GM12878 (cell line): ENCODE data around the gene HPSE. TPM values are rescaled to one million over a fixed set of nuclear protein-coding genes. Genes with fewer than 3 reads are reported as not detected.

Experiments used
- ATAC-seq: fragments of 200-7000 bp; cut with Tn5 transposase; 3 replicates; pipeline ENCODE4 v1.9.1; 2020; ENCODE audit warnings: mild to moderate bottlenecking, moderate library complexity
- BruUV-seq: library from RNA; stranded (reverse); fragments of 400-500 nt; replicated peaks from 2 replicates; lab custom pipeline; 2021; lab: Mats Ljungman, UMichigan
- CTCF ChIA-PET: fragments of 300-600 bp; sonication (Branson Sonifier 250); formaldehyde crosslinking; extraction: SDS; loops from one replicate; lab custom pipeline; 2021; ENCODE audit warnings: inconsistent platforms; lab: Yijun Ruan, JAX
- POLR2A ChIA-PET: fragments of 350-600 bp; formaldehyde crosslinking; extraction: SDS; loops from one replicate; lab custom pipeline; 2021; ENCODE audit warnings: inconsistent platforms; lab: Charles Lee
- RAD21 ChIA-PET: fragments of 300-600 bp; sonication (Branson Sonifier 250); formaldehyde crosslinking; loops from one replicate; lab custom pipeline; 2023; ENCODE audit warnings: antibody characterized with exemption; ENCODE audit not compliant: unreplicated experiment; lab: Charles Lee
- SMC1A ChIA-PET: fragments of 300-600 bp; sonication (Branson Sonifier 250); formaldehyde crosslinking; loops from one replicate; lab custom pipeline; 2023; ENCODE audit not compliant: unreplicated experiment, uncharacterized antibody; lab: Charles Lee
- DNase-seq: peaks from one replicate; pipeline ENCODE4 v3.0.0-alpha.2; 2011; ENCODE audit warnings: low read depth, low spot score
- FAIRE-seq: peaks from 3 replicates; lab custom pipeline; 2011; peaks lifted over from hg19 to GRCh38; lab: Jason Lieb, UNC
- H2AFZ ChIP-seq: 2 replicates; pipeline ENCODE4 v1.6.0; 2011; ENCODE audit warnings: low read depth, low read length, control low read depth; ENCODE audit not compliant: control insufficient read depth
- H3K27ac ChIP-seq: 2 replicates; pipeline ENCODE4 v1.5.1; 2011; ENCODE audit warnings: control low read depth; ENCODE audit not compliant: control insufficient read depth, insufficient read depth
- H3K27me3 ChIP-seq, 2 experiments: replicated peaks in 1 of 2; 2 replicates each; pipeline versions ENCODE4 v1.6.0 to v1.6.1; 2011; ENCODE audit warnings: low read length in 1 of 2; ENCODE audit not compliant: control insufficient read depth in 2 of 2, insufficient read depth in 2 of 2
- H3K36me3 ChIP-seq, 2 experiments: 2 replicates each; pipeline ENCODE4 v1.5.1; 2011; ENCODE audit warnings: low read length in 1 of 2; ENCODE audit not compliant: control insufficient read depth in 2 of 2, insufficient read depth in 2 of 2
- H3K4me1 ChIP-seq: 2 replicates; pipeline ENCODE4 v1.6.1; 2011; ENCODE audit warnings: mild to moderate bottlenecking, low read length, moderate library complexity, mixed read lengths; ENCODE audit not compliant: control insufficient read depth, insufficient read depth
- H3K4me2 ChIP-seq: 2 replicates; pipeline ENCODE4 v1.6.0; 2011; ENCODE audit warnings: control low read depth; ENCODE audit not compliant: control insufficient read depth, insufficient read depth
- H3K4me3 ChIP-seq: fragments of 200-600 bp; sonication (generic); 2 replicates; pipeline ENCODE4 v1.5.1; 2016
- H3K79me2 ChIP-seq: 2 replicates; pipeline ENCODE4 v1.6.0; 2011; ENCODE audit warnings: low read length; ENCODE audit not compliant: control insufficient read depth, insufficient read depth
- H3K9ac ChIP-seq: 2 replicates; pipeline ENCODE4 v1.8.0; 2011; ENCODE audit warnings: low read length, control low read depth, mixed read lengths; ENCODE audit not compliant: control insufficient read depth, insufficient read depth
- H3K9me3 ChIP-seq: replicated peaks from 3 replicates; pipeline ENCODE4 v1.5.1; 2011; ENCODE audit warnings: mild to moderate bottlenecking, low read length; ENCODE audit not compliant: control insufficient read depth, insufficient read depth
- H4K20me1 ChIP-seq: 2 replicates; pipeline ENCODE4 v1.6.0; 2011; ENCODE audit not compliant: control insufficient read depth, insufficient read depth
- RFX5 ChIP-seq: IDR thresholded peaks from 2 replicates; pipeline ENCODE4 v1.6.1; 2011; ENCODE audit warnings: low read depth, low read length, improper control_type of control experiment
- SIX5 ChIP-seq: IDR thresholded peaks from 2 replicates; pipeline ENCODE4 v1.6.1; 2011; ENCODE audit warnings: mild to moderate bottlenecking, low read depth, low read length, moderate library complexity; ENCODE audit not compliant: severe bottlenecking
- WGBS: methylation state at CpG from one replicate; pipeline ENCODE4 v1.1.6; 2016; ENCODE audit warnings: low lambda C conversion rate; ENCODE audit not compliant: insufficient replicate concordance, insufficient coverage; ENCODE audit errors: missing lambda C conversion rate; 5-methylcytosine and 5-hydroxymethylcytosine counted together
- in situ Hi-C: fragments of 300-500 bp; cut with MboI; formaldehyde crosslinking; loops from 9 replicates; pipeline ENCODE4 v1.14.3; 2018; ENCODE audit warnings: mixed read lengths
- intact Hi-C: fragments of 100-400 bp; cut with micrococcal nuclease; formaldehyde crosslinking; loops from one replicate; pipeline ENCODE4 v1.14.2; 2022; ENCODE audit not compliant: unreplicated experiment
- polyA plus RNA-seq, 11 experiments: library from polyadenylated mRNA; depleted of rRNA in 4 of 11; unstranded in 6 of 11; stranded (reverse) in 5 of 11; fragments of >200 nt; fragmentation: Nextera tagmentation in 4 of 11; fragmentation: Illumina TruSeq in 1 of 11; extraction: Ambion mirVana in 4 of 11; extraction: Trizol in 1 of 11; gene quantifications; 1 replicate in 1 of 11; 2 replicates in 10 of 11; pipeline versions ENCODE4 v1.2.1 to v1.2.3, GENCODE V29; 2011 to 2016; ENCODE audit warnings: inconsistent platforms in 2 of 11, missing spikeins in 2 of 11, low read depth in 1 of 11
- total RNA-seq, 4 experiments: library from RNA; depleted of rRNA in 3 of 4; stranded (reverse); fragments of >200 nt in 3 of 4; fragmentation: Illumina TruSeq in 1 of 4; extraction: Trizol in 1 of 4; gene quantifications; 2 replicates each; pipeline versions ENCODE4 v1.2.1 to v1.2.3, GENCODE V29; 2013 to 2021
- TF ChIP-seq, protein P1 (sequence below): fragments of 450-650 bp; IDR thresholded peaks from 2 replicates; pipeline ENCODE4 v1.6.1; 2018; ENCODE audit warnings: mild to moderate bottlenecking, low read depth, moderate library complexity; ENCODE audit not compliant: partially characterized antibody

HPSE gene
- total and polyA plus RNA-seq, 10 of the 15 experiments (the other 5 are each of a cell fraction or from before 2014, with no cell fraction given): 0.16 to 0.89 (median 0.58) TPM

DNA sequence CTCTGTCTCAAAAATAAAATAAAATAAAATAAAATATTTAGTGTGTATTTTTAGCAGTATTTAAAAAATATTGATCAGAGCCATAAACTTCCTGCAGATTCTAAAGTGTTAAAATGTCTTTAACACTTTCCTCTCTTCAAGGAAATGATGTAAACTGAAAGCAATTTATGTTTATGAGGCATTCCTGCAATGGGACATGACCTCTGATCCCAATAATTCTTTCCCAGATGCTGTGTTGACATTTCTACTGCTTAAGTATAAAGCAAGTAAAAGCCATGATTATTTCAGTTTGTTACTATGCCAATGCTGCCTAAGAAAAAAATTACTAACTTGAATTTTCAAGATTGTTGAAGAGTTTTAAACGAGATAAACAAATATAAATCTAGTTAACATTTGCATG, 79.1 kb downstream of the HPSE start:
- no peak overlapping the region for H3K9ac ChIP-seq
- ATAC-seq: no peak
- peaks cover 32% of the 10 kb centered on the region for H3K4me1 ChIP-seq
- H3K27ac ChIP-seq: 0 out of 2 replicates have a peak overlapping the region, but pooled peaks have one; percentile 44
- H2AFZ ChIP-seq: no peak overlapping the region
- SMC1A ChIA-PET: interaction anchor here (4.7 to 8.6 kb wide), 2 partner anchors 34 to 143 kb away, joined by 53 to 145 read pairs; partner anchors contain the start of gene PLAC8
- RAD21 ChIA-PET: interaction anchor here (1.1 to 7.8 kb wide), 4 partner anchors 26 to 245 kb away, joined by 5 to 64 read pairs (median 14); partner anchors contain the start of genes COQ2 and LIN54
- no TSS peak for BruUV-seq
- H4K20me1 ChIP-seq: no peaks in the 10 kb centered on the region
- H3K79me2 ChIP-seq: no peaks in the 10 kb centered on the region
- TF ChIP-seq RFX5 (no peak), SIX5 (no peak)
- TF ChIP-seq, protein P1, sequence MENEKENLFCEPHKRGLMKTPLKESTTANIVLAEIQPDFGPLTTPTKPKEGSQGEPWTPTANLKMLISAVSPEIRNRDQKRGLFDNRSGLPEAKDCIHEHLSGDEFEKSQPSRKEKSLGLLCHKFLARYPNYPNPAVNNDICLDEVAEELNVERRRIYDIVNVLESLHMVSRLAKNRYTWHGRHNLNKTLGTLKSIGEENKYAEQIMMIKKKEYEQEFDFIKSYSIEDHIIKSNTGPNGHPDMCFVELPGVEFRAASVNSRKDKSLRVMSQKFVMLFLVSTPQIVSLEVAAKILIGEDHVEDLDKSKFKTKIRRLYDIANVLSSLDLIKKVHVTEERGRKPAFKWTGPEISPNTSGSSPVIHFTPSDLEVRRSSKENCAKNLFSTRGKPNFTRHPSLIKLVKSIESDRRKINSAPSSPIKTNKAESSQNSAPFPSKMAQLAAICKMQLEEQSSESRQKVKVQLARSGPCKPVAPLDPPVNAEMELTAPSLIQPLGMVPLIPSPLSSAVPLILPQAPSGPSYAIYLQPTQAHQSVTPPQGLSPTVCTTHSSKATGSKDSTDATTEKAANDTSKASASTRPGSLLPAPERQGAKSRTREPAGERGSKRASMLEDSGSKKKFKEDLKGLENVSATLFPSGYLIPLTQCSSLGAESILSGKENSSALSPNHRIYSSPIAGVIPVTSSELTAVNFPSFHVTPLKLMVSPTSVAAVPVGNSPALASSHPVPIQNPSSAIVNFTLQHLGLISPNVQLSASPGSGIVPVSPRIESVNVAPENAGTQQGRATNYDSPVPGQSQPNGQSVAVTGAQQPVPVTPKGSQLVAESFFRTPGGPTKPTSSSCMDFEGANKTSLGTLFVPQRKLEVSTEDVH: no peak
- TF ChIP-seq, all 136 proteins: peak for 0
- CTCF ChIA-PET: interaction anchor here (0.9 to 2.1 kb wide), 6 partner anchors 9 to 38 kb away, joined by 3 to 13 read pairs (median 4); no protein-coding TSS in a partner anchor
- Histone ChIP-seq H3K4me2 (0 out of 2 replicates have a peak overlapping the region, but pooled peaks have one; percentile 19), H3K4me3 (no peak overlapping the region), H3K9me3 (no peaks in the 10 kb centered on the region; the same call in 2 of the 3 replicates), H3K27me3 (no peaks in the 10 kb centered on the region), H3K36me3 (no peaks in the 10 kb centered on the region)
- POLR2A ChIA-PET: interaction anchor here (1.8 kb wide), 1 partner anchor 25 kb away, joined by 8 read pairs; no protein-coding TSS in a partner anchor
- 33% methylated on average over 1 of the region's 1 CpG for WGBS
- no peak for FAIRE-seq
- intact Hi-C loops: loop anchor here (5.0 kb wide), 1 partner anchor 78 kb away; no protein-coding TSS in a partner anchor
- in situ Hi-C loops: loop anchor here (10.0 kb wide), 1 partner anchor 181 kb away; no protein-coding TSS in a partner anchor
- no peak for DNase-seq
